ENCODE measurements around the gene RFFL.

The RFFL gene

DNA sequence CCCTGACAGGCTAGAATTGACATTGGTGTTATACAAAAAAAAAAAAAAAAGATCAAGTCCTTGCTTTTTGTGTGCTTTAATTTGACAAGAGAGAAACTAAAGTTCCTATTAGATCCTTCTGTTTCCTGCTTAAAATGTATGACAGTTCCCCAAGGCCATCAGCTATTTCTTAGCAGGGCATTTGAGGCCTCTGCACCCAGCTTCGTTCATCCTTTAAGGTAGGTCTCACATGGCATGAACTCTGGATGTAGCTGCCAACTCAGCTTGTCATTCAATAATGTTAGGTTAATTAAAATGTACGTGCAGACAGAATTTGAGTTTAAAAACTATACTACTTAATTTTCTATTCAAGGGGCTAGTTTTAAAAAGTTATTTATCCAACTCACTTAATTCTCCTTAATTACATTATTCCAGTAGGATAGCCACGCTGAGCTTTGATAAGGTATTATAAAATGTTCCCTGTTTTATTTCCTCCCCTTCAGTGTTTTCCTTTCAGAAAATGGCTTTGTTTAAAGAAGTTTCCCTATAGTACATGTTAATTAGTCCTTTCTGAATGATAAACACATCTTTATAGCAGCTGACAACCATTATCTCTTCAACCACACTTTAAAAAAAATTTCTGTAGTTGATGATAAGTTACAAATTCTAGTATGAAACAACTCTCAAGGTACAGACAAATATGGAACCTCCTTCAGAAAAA lies 1.2 kb upstream of the RFFL start:
- peaks cover 46% of the 10 kb centered on the region for H3K79me2 ChIP-seq (ENCODE audit: control insufficient read depth, insufficient read depth, low read length, unreplicated experiment)
- no peaks in the 10 kb centered on the region for H3K27me3 ChIP-seq (ENCODE audit: insufficient read depth, low read length)
- H3K4me3 ChIP-seq (ENCODE audit: low read depth, low read length) = no peak overlapping the region
- H3K4me1 ChIP-seq (ENCODE audit: control insufficient read depth, insufficient read depth, low read length, unreplicated experiment) = peaks cover 54% of the 10 kb centered on the region
- H2AFZ ChIP-seq (ENCODE audit: low read length, unreplicated experiment) = no peak overlapping the region
- H3K36me3 ChIP-seq (ENCODE audit: insufficient read depth, low read length) = 0 out of 2 replicates have a peak, but pooled peaks cover 3% of the 10 kb centered on the region
- H3K27ac ChIP-seq (ENCODE audit: low read depth, low read length) = peak overlapping the region; percentile 97

DNA sequence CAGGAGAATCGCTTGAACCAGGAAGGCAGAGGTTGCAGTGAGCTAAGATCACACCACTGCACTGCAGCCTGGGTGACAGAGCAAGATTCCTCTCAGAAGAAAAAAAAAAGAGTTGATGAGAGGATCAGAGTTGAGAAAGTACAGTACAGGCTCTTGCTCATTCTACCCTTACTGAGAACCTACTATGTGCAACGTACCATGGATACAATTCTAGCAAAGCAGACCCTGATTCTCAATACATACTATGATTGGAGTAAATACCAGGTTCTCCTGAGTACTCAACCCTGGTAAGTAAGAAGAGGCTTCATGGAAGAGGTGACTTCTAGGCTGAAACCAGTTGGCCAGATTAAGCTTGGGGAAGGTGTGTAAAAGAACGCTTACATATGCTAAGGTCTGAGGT lies 1.2 kb downstream of the RFFL start:
- Histone ChIP-seq H3K79me2 (ENCODE audit: control insufficient read depth, insufficient read depth, low read length, unreplicated experiment) (peaks cover 26% of the 10 kb centered on the region), H3K27ac (ENCODE audit: low read depth, low read length) (peak overlapping the region; percentile 97), H3K36me3 (ENCODE audit: insufficient read depth, low read length) (0 out of 2 replicates have a peak, but pooled peaks cover 3% of the 10 kb centered on the region), H3K4me1 (ENCODE audit: control insufficient read depth, insufficient read depth, low read length, unreplicated experiment) (peaks cover 36% of the 10 kb centered on the region), H2AFZ (ENCODE audit: low read length, unreplicated experiment) (no peak overlapping the region), H3K27me3 (ENCODE audit: insufficient read depth, low read length) (no peaks in the 10 kb centered on the region), H3K4me3 (ENCODE audit: low read depth, low read length) (peak overlapping the region; percentile 53; the same call in 1 of the 2 replicates)

DNA sequence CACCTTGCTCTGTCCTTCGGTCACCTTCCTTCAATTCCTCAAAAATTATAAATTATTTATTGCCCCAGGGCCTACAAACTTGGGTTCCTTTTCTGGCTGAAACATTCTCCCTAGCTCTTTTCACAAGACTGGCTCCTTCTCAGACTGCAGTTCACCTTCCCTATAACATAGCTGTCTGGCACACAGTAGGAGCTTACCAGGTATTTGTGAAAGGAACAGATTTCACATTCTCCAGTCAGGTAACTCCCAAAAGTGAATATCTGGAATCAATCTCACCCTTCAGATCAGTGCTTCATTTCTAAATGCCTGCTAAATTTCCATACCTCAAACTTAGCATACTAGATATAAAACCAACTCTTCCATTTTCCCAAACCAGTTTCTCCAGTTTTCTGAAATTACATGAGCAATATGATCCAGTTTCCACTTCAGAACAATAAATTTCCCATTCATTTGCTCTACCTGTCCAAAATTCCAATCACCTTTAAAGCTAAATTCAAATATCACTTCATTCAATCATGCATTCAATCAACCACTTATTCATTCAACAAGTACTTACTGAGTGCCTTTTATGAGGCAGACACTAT lies 6.1 kb downstream of the RFFL start:
- Histone ChIP-seq H3K36me3 (ENCODE audit: insufficient read depth, low read length) (0 out of 2 replicates have a peak, but pooled peaks cover 3% of the 10 kb centered on the region), H3K27ac (ENCODE audit: low read depth, low read length) (no peak overlapping the region), H3K4me3 (ENCODE audit: low read depth, low read length) (no peak overlapping the region), H3K4me1 (ENCODE audit: control insufficient read depth, insufficient read depth, low read length, unreplicated experiment) (peaks cover 7% of the 10 kb centered on the region), H3K27me3 (ENCODE audit: insufficient read depth, low read length) (no peaks in the 10 kb centered on the region), H2AFZ (ENCODE audit: low read length, unreplicated experiment) (no peak overlapping the region), H3K79me2 (ENCODE audit: control insufficient read depth, insufficient read depth, low read length, unreplicated experiment) (peaks cover 11% of the 10 kb centered on the region)

DNA sequence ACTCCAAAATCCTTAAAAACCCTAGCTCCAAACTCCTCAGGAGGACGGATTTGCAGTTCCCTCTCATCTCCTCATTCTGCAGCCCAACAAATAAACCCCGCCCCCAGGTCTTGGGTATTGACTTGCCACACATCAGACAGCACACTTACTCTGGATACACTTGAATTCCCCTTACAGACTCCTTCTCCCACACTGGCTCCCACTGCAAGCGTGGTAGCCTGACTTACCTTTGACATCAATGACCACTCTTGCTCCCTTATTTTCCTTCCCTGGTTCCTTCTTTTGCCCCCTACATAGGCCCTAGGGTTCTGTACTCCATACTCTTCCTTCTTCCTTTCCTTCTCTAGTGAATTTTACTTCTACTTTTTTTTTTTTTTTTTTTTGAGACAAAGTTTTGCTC lies 7.5 kb downstream of the RFFL start:
- no peak overlapping the region for H3K27ac ChIP-seq (ENCODE audit: low read depth, low read length)
- no peaks in the 10 kb centered on the region for H3K27me3 ChIP-seq (ENCODE audit: insufficient read depth, low read length)
- H3K36me3 ChIP-seq (ENCODE audit: insufficient read depth, low read length) = 0 out of 2 replicates have a peak, but pooled peaks cover 3% of the 10 kb centered on the region
- peaks cover 6% of the 10 kb centered on the region for H3K79me2 ChIP-seq (ENCODE audit: control insufficient read depth, insufficient read depth, low read length, unreplicated experiment)
- H3K4me3 ChIP-seq (ENCODE audit: low read depth, low read length) = no peak overlapping the region
- no peak overlapping the region for H2AFZ ChIP-seq (ENCODE audit: low read length, unreplicated experiment)
- H3K4me1 ChIP-seq (ENCODE audit: control insufficient read depth, insufficient read depth, low read length, unreplicated experiment) = peaks cover 19% of the 10 kb centered on the region

DNA sequence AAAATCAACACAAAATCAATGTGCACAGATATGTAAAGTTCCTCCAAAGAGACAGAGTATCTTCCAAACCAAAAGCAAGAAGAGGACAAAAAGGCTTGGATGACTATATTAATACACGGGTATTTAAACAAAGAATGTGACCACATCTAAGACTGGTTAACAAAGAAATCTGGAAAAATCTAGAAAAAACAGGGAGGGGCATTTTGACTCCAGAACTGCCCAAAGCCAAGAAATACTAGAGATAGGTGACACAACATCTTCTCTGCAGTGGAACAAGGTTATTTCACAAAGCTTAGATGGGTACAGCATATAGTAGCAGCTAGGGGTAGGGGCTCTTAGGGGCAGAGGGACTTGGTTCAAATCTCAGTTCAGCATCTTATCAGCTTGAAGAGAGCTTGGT lies 10.3 kb downstream of the RFFL start:
- no peaks in the 10 kb centered on the region for H3K27me3 ChIP-seq (ENCODE audit: insufficient read depth, low read length)

DNA sequence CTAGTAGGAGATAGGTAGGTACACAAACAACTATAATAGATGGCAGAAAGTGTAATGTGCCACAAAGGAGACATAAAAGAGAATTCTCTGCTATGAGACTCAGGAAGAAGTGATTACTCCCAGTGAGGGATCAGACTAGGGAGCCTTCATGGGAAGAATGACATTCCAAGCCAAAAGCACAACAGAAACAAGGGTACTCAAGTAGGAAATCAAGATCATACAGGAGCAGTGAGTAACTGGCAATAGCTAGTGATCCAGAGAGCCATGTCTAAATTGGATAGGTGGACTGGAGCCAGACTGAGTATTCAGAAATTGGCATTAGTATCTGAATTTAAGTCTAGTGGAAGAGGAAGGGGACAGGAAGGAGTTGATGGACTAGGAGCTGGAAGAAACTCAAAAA lies 10.7 kb downstream of the RFFL start:
- Histone ChIP-seq H3K27ac (ENCODE audit: low read depth, low read length) (peak overlapping the region; percentile 28), H3K4me1 (ENCODE audit: control insufficient read depth, insufficient read depth, low read length, unreplicated experiment) (peaks cover 20% of the 10 kb centered on the region), H3K4me3 (ENCODE audit: low read depth, low read length) (no peak overlapping the region), H3K79me2 (ENCODE audit: control insufficient read depth, insufficient read depth, low read length, unreplicated experiment) (peaks cover 15% of the 10 kb centered on the region), H3K27me3 (ENCODE audit: insufficient read depth, low read length) (no peaks in the 10 kb centered on the region), H3K36me3 (ENCODE audit: insufficient read depth, low read length) (no peaks in the 10 kb centered on the region), H2AFZ (ENCODE audit: low read length, unreplicated experiment) (no peak overlapping the region)

More for the DNA sequence above, 10.3 kb downstream of the RFFL start:
- H3K4me1 ChIP-seq (ENCODE audit: control insufficient read depth, insufficient read depth, low read length, unreplicated experiment) = peaks cover 20% of the 10 kb centered on the region
- H3K79me2 ChIP-seq (ENCODE audit: control insufficient read depth, insufficient read depth, low read length, unreplicated experiment) = peaks cover 15% of the 10 kb centered on the region
- no peak overlapping the region for H3K27ac ChIP-seq (ENCODE audit: low read depth, low read length)
- H2AFZ ChIP-seq (ENCODE audit: low read length, unreplicated experiment) = no peak overlapping the region
- no peaks in the 10 kb centered on the region for H3K36me3 ChIP-seq (ENCODE audit: insufficient read depth, low read length)
- H3K4me3 ChIP-seq (ENCODE audit: low read depth, low read length) = no peak overlapping the region

DNA sequence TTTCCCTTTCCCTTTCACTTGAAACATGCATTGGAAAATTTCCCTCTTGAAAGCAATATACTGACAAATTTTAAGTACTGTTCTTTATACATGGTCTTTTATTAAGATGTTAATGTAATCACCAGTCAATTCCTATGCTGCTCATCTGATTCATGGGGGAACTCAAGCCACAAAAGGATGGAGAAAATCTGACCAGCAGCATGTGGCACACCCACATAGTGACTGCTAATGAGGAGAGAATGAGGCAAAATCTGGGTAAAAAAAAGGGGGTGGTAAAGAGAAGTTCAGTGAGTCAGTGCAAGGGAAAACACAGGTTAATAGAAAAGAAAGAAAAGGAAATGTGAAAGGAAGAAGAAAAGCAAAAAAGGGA lies 11.3 kb downstream of the RFFL start:
- Histone ChIP-seq H3K4me1 (ENCODE audit: control insufficient read depth, insufficient read depth, low read length, unreplicated experiment) (peaks cover 22% of the 10 kb centered on the region), H3K27me3 (ENCODE audit: insufficient read depth, low read length) (no peaks in the 10 kb centered on the region), H3K27ac (ENCODE audit: low read depth, low read length) (peak overlapping the region; percentile 28; the same call in 1 of the 2 replicates), H3K4me3 (ENCODE audit: low read depth, low read length) (no peak overlapping the region), H3K79me2 (ENCODE audit: control insufficient read depth, insufficient read depth, low read length, unreplicated experiment) (peaks cover 15% of the 10 kb centered on the region), H2AFZ (ENCODE audit: low read length, unreplicated experiment) (no peak overlapping the region), H3K36me3 (ENCODE audit: insufficient read depth, low read length) (no peaks in the 10 kb centered on the region)

DNA sequence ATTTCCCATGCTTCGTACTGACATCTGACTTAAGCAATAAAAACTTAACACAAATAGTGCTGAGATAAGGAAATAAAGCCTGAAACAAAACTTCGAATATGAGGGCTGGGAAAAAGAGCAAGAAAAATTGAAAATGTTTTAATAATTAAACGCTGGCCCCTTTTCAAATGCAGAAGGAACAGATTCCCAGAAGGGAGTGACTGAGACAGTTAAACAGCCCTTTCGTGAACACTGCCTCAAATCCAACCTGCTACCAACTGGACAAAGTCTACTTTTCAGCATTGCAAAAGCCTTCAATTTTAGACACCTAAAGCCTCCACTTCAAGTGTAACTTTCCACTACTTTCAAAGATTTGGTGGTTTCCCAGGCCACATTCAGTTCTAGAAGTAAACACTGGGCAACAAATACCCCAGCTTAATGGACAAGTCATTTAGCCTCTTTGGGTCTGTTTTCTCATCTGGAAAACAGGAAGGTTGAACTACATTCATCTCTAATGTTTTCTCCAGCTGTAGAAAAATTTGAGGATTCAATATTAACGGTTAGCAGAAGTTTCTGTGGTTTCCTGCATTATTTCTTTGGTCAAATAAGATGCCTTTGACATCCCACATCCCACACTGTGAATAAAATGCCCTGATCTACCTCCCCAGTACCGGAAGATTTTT lies 11.8 kb downstream of the RFFL start:
- Histone ChIP-seq H3K4me1 (ENCODE audit: control insufficient read depth, insufficient read depth, low read length, unreplicated experiment) (peaks cover 27% of the 10 kb centered on the region), H2AFZ (ENCODE audit: low read length, unreplicated experiment) (no peak overlapping the region), H3K27me3 (ENCODE audit: insufficient read depth, low read length) (no peaks in the 10 kb centered on the region), H3K79me2 (ENCODE audit: control insufficient read depth, insufficient read depth, low read length, unreplicated experiment) (peaks cover 20% of the 10 kb centered on the region), H3K36me3 (ENCODE audit: insufficient read depth, low read length) (no peaks in the 10 kb centered on the region), H3K4me3 (ENCODE audit: low read depth, low read length) (no peak overlapping the region), H3K27ac (ENCODE audit: low read depth, low read length) (peak overlapping the region; percentile 28; the same call in 1 of the 2 replicates)

DNA sequence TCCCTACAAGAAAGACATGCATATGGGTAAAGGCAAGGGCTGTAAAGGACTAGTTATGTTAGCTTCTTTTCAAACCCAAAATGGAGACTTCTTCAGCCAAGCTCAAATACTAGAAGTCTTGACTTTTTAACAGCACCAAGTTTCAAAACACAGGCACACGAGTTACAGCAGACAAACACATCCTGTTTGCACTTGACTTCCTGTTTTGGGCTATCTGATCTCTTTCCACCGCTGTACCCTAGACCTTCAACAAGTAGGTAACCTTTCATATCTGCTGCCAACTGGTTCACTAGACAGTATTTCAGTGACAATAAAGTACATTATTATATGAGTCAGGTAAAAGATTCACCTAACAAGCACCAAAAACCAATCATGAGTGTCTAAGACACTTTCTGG lies 12.3 kb downstream of the RFFL start:
- no peaks in the 10 kb centered on the region for H3K27me3 ChIP-seq (ENCODE audit: insufficient read depth, low read length)
- H3K79me2 ChIP-seq (ENCODE audit: control insufficient read depth, insufficient read depth, low read length, unreplicated experiment) = peaks cover 22% of the 10 kb centered on the region
- no peak overlapping the region for H2AFZ ChIP-seq (ENCODE audit: low read length, unreplicated experiment)
- no peak overlapping the region for H3K4me3 ChIP-seq (ENCODE audit: low read depth, low read length)
- H3K4me1 ChIP-seq (ENCODE audit: control insufficient read depth, insufficient read depth, low read length, unreplicated experiment) = peaks cover 32% of the 10 kb centered on the region
- H3K27ac ChIP-seq (ENCODE audit: low read depth, low read length) = peak overlapping the region; percentile 28; the same call in 1 of the 2 replicates
- H3K36me3 ChIP-seq (ENCODE audit: insufficient read depth, low read length) = no peaks in the 10 kb centered on the region

DNA sequence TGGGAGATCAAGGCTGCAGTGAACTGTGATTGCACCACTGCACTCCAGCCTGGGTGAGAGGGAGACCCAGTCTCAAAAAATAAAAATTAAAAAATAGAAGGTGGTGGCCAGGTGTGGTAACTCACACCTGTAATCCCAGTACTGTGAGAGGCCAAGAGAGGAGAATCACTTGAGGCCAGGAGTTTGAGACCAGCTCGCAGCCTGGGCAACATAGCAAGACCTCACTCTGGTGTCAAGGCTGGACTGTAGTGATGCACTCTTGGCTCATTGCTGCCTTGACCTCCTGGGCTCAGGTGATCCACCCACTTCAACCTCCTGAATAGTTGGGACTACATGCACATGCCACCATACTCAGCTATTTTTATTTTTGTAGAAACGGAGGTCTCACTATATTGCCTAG lies 13.3 kb downstream of the RFFL start:
- Histone ChIP-seq H3K4me1 (ENCODE audit: control insufficient read depth, insufficient read depth, low read length, unreplicated experiment) (peaks cover 35% of the 10 kb centered on the region), H3K36me3 (ENCODE audit: insufficient read depth, low read length) (no peaks in the 10 kb centered on the region), H3K27me3 (ENCODE audit: insufficient read depth, low read length) (no peaks in the 10 kb centered on the region), H3K4me3 (ENCODE audit: low read depth, low read length) (no peak overlapping the region), H3K27ac (ENCODE audit: low read depth, low read length) (no peak overlapping the region), H3K79me2 (ENCODE audit: control insufficient read depth, insufficient read depth, low read length, unreplicated experiment) (peaks cover 22% of the 10 kb centered on the region), H2AFZ (ENCODE audit: low read length, unreplicated experiment) (no peak overlapping the region)
